COLO668 (cell line): ENCODE results near the gene PLXNA4.

Experiments used
- DNase-seq: peaks from one replicate; lab custom pipeline; 2025; ENCODE audit not compliant: unreplicated experiment; lab: John Stamatoyannopoulos, UW

PLXNA4 gene

GRCh38 chr7:132590162-132590561 lies 13.9 kb upstream of the PLXNA4 start:
- no peak for DNase-seq

DNA sequence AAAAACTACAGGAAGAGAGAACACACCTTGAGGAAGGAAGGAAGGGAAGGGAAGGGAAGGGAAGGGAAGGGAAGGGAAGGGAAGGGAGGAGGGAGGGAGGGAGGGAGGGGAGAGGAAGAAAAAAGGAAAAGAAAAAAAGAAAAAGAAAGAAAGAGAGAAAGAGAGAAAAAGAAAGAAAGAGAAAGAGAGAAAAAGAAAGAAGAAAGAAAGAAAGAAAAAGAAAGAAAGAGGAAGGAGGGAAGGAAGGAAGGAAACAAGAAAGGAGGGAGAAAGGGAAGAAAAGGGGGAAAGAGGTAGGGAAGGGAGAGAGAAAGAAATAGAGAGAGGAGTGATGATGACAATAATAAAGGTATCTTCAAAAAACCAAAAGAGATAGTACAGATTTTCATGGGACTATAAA lies 12.3 kb upstream of the PLXNA4 start:
- DNase-seq = no peak

DNA sequence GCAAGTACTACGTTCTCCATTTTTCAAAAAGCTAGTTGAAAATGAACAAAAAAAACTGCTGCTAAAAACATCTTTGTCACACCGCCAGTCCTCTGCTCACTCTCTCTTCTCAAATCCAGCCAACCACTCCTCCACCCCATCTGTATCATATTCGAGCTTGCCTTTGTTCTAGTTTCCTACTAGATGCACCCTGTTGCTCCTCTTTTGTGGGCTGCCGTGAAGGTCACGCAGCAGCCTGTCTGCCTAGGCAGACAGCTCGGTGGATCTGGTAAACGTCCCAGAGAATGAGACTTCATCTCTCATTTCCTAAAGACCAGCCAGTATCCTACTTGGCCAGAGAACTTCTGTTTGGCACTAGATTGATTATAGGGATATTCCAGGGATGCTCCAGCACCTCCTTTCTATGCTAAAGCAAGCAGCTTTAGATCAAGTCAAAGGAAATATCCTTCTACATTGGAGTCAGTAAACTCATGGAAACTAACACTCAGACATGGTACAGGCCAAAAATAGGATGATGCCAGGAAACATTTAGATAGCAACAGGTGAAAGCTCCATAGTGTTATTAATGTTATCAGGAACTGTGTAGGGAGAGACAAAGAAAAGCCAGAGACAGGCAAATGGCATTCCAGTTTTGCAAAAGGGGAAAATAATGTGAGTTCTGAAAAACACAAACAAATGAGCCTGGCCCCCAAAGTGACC lies 8.7 kb upstream of the PLXNA4 start:
- DNase-seq = no peak

- no peak for DNase-seq
Observed at GRCh38 chr7:132581431-132581830, 5.2 kb upstream of the PLXNA4 start.

GRCh38 chr7:132580717-132581285 lies 4.5 kb upstream of the PLXNA4 start:
- peak; percentile 77 for DNase-seq

DNA sequence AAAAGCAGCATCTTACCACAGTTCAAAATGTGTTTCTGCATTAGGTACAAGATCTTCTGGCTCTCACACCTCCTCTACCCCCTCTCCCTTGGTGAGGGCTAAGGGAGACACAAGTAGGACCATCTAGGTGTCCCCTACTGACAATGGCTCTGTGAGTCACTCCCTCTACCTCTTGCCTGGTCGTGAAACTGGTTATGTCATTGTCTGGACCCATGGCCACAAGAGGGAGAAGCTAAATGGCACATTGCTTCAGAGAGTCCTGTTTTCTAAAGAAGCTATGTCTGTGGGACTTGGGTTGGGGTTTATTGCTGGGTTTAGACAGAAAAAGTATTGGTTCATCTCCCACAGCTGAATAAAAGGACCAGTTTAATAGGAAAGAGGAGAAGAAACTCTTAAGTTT lies 4.0 kb upstream of the PLXNA4 start:
- no peak for DNase-seq

GRCh38 chr7:132579260-132579899 lies 3.1 kb upstream of the PLXNA4 start:
- no peak for DNase-seq

GRCh38 chr7:132578826-132579225 lies 2.6 kb upstream of the PLXNA4 start:
- no peak for DNase-seq

GRCh38 chr7:132578050-132578370 lies 1.7 kb upstream of the PLXNA4 start:
- no peak for DNase-seq

- peak; percentile 73 for DNase-seq
Observed at GRCh38 chr7:132577206-132578049, 1.2 kb upstream of the PLXNA4 start.

DNA sequence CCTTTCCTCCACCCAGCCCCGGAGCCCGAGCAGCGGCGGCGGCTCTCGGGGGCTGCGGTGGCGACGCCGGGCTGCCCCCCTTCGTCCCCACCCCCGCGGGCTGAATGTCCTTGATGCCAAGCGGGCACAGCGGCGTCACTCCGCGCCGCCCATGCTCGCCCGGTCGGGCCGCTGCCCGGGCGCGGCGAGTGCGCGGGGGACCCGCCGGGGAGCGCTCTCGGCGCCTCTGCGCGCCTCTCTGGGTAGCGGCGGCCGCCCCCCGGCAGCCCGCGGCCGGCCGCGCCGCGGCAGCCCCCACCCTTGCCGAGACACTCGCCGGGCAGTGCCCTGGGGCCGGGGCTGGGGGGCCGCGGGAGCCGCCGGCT lies 433 bp upstream of the PLXNA4 start:
- DNase-seq = peak; percentile 50

DNA sequence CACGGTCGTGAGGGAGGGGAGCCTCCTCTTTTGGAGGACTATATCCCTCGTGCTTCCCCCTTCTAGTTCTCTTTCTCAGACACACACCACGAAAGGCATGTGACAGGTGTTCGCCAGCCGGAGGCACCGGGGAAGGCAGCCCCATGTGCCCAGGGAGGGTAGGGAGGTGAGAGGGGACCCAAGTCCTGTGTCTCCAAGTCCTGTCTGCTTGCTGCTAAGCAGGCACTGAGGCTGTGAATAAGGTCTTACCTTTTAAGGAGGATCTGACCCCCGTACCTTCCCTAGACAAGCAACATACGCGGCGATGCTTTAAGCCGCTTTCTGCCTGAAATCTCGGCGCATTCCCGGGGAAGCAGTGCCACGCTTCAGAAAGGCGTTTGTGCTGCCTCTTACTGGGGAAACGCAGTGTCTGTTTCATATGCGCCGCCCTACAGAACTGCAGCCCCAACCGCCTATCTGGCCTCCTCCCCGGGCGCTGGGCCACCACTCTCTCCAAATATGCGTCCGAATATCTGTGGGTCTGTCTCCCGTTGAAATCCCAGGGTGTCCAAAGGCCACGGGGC lies 770 bp downstream of the PLXNA4 start:
- peak; percentile 46 for DNase-seq

GRCh38 chr7:132574223-132574622 lies 2.0 kb downstream of the PLXNA4 start:
- DNase-seq = no peak

GRCh38 chr7:132573251-132573955 lies 2.9 kb downstream of the PLXNA4 start:
- no peak for DNase-seq

GRCh38 chr7:132572526-132572925 lies 3.7 kb downstream of the PLXNA4 start:
- DNase-seq = no peak

- DNase-seq = no peak
Observed at GRCh38 chr7:132571970-132572369, 4.3 kb downstream of the PLXNA4 start.

GRCh38 chr7:132569884-132570614 lies 6.2 kb downstream of the PLXNA4 start:
- no peak for DNase-seq

- no peak for DNase-seq
Observed at GRCh38 chr7:132568962-132569361, 7.3 kb downstream of the PLXNA4 start.

GRCh38 chr7:132565885-132566284 lies 10.4 kb downstream of the PLXNA4 start:
- no peak for DNase-seq

GRCh38 chr7:132565441-132565840 lies 10.8 kb downstream of the PLXNA4 start:
- DNase-seq = no peak
